GM18870 (cell line): Measurements from ENCODE around the gene EIF2D.

Source experiments
- ATAC-seq: cut with Tn5 transposase; IDR thresholded peaks from one replicate; pipeline ENCODE4 v1.9.1; 2021; ENCODE audit warnings: moderate library complexity; ENCODE audit not compliant: unreplicated experiment

The EIF2D gene

DNA sequence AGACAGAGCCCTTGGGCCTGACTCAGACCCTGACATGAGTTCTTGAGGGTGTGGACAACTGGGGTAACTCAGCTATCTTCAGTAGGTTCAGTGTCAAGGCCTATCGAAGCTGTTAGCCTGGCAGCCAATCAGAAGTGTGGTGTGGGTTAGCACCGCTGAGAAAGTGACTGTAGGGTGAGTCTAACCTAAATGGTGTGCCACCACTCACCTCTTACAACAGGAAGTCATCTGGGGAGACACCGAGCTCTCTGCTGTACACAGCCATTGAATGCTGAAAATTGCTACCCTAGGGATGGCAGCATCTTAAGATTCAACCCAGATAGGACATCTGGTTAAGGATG, 60.3 kb downstream of the EIF2D start:
- ATAC-seq: no peak

DNA sequence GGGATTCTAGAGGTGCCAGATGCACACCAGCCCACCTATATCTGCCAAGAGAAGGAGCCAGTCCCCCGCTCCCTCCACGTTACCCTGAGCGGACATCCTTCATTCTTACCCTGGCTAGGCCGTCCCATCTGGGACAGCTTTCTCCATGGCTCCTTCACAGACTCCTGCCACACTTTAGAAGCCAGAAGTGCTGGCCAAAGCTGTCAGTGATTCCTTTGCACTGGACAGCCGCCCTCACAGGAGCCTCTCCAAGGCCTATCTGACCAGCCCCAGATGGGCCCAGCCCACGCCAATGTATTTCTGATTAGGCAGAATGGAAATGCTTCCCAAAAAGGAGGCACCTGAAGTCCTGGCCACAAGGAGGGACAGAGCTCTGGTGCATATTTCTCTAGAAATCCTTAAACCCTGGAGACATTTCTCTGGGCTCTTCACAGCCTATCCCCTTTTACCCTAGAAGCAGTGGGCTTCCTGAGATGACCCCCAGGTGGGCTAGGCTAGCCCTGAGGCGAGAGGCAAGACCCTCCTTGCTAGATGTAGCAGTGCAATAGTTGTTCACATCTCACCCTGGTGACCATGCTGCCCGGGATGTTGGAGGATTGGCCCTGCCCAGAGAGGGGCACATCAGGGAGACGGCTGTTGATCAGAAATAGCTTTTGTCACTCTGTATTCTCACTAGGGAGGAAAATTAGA, 60.8 kb downstream of the EIF2D start:
- no peak for ATAC-seq

DNA sequence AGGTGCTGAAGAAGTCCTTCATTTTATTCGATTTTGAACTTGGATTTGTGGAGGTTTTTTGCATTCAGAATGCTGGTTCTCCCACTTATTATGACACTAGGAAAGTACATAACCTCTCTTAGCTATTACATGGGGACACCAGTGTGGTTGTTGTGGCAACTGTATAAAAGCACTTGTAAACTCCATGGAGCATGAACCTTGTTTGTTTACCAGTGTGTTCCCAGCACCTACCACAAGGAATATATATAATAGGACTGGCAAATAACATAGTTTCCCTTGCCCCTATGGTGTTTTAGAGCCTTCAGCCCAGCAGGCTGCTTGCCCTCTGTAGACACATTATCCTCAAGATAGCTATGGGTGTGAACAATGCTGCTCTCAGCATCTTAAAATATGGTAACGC, 61.8 kb downstream of the EIF2D start:
- no peak for ATAC-seq

DNA sequence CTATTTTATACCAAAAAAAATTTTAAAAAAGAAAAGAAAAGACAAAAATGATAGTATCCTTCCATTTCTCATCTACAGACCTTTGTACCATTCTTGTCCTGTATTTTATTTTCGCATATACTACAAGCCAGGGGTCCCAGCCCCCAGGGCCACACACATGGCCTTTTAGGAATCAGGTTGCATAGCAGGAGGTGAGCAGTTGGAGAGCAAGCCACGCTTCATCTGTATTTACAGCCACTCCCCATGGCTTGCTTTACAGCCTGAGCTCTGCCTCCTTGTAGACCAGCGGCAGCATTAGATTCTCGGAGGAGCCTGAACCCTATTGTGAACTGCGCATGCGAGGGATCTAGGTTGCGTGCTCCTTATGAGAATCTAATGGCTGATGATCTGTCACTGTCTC, 65.2 kb downstream of the EIF2D start:
- no peak for ATAC-seq

DNA sequence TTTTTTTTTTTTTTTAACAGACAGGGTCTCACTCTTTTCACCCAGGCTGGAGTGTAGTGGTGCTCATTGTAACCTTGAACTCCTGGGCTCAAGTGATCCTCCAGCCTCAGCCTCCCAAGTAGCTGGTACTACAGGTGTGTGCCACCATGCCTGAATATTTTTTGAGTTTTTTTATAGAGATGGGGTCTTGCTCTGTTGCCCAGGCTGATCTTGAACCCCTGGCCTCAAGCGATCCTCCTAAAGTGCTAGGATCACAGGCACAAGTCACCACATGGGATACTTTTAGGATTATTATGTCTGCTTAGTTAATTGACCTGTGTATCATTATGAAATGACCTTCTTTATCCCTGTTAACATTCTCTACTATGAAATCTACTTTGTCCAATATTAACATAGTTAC, 66.9 kb downstream of the EIF2D start:
- no peak for ATAC-seq

DNA sequence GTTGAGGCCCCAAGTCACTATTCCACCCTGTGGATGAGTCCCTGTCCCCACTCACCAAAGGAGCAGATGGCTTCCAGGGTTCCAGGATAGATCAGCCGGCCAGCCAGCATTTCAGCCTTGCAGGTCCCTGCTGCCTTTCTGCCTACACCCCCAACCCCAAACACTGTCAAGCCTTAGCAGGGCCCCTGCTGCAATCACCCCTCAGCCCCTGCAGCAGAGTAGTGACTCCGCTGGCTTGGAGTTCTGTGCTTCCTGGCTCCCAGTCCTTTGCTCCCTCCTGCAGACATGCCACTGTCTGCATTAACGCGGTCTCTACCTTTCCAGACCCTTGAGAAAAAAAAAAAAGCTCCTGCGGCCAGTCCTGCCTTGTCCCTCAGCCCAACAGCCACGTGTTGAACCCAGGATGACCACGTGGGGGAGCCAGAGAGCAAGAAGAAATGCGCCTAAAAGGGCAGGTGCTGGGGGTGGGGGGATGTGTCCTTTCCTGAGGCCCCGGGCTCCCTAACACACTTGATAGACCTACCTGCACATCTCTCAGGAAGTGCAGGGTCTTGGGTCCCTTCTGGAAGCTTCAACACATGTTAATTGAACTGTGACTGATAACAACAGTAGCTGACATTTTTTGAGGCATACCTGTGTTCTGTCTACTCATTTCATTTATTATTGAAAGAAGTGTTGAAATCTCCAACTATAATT, 67.6 kb downstream of the EIF2D start:
- ATAC-seq: no peak
